Endothelial cell of umbilical vein (primary cell): ENCODE results near the gene RPS6KA6. TPM values are rescaled to one million over a fixed set of nuclear protein-coding genes. Genes with fewer than 3 reads are reported as not detected.

ENCODE experiments used
- BruUV-seq: library from RNA; stranded (reverse); fragments of 400-500 nt; replicated peaks from 2 replicates; lab custom pipeline; 2021; lab: Mats Ljungman, UMichigan
- CTCF ChIA-PET: fragments of 300-600, 350-600 bp; sonication (Branson Sonifier 250); formaldehyde crosslinking; loops from one replicate; lab custom pipeline; 2021; ENCODE audit warnings: antibody characterized with exemption, inconsistent platforms; lab: Charles Lee
- POLR2A ChIA-PET: fragments of 300-600, 350-600 bp; sonication (Branson Sonifier 250); formaldehyde crosslinking; loops from one replicate; lab custom pipeline; 2021; ENCODE audit warnings: antibody characterized with exemption, inconsistent platforms; lab: Charles Lee
- DNase-seq: peaks from one replicate; pipeline ENCODE4 v3.0.0-alpha.2; 2011; ENCODE audit warnings: low read depth, low spot score
- FAIRE-seq: peaks from 2 replicates; lab custom pipeline; 2011; peaks lifted over from hg19 to GRCh38; lab: Jason Lieb, UNC
- H2AFZ ChIP-seq: 2 replicates; pipeline ENCODE4 v1.6.0; 2012; ENCODE audit warnings: low read depth, low read length, control low read depth, inconsistent platforms
- H3K27ac ChIP-seq: 2 replicates; pipeline ENCODE4 v1.5.1; 2011; ENCODE audit warnings: low read depth, mild to moderate bottlenecking, control low read depth, low read length, moderate library complexity; ENCODE audit not compliant: insufficient read depth
- H3K27me3 ChIP-seq, 2 experiments: 2 replicates each; pipeline versions ENCODE4 v1.6.0 to v1.6.1; 2011; ENCODE audit warnings: low read length in 2 of 2, mixed read lengths in 1 of 2; ENCODE audit not compliant: control insufficient read depth in 2 of 2, insufficient read depth in 2 of 2
- H3K36me3 ChIP-seq, 2 experiments: 2 replicates in 1 of 2; 3 replicates in 1 of 2; pipeline ENCODE4 v1.5.1; 2011; ENCODE audit warnings: low read length in 2 of 2, mild to moderate bottlenecking in 1 of 2, moderate library complexity in 1 of 2; ENCODE audit not compliant: control insufficient read depth in 2 of 2, insufficient read depth in 2 of 2; ENCODE audit errors: extremely low read depth in 1 of 2
- H3K4me1 ChIP-seq: 3 replicates; pipeline ENCODE4 v1.5.1; 2011; ENCODE audit warnings: mild to moderate bottlenecking, low read length; ENCODE audit not compliant: control insufficient read depth, insufficient read depth; ENCODE audit errors: extremely low read depth
- H3K4me2 ChIP-seq: 2 replicates; pipeline ENCODE4 v1.6.1; 2011; ENCODE audit warnings: low read length, control low read depth, mixed read lengths; ENCODE audit not compliant: insufficient read depth
- H3K4me3 ChIP-seq, 3 experiments: fragments of 200-600 bp in 1 of 3; sonication (generic), shearing (Covaris generic) in 1 of 3; replicated peaks in 1 of 3; 2 replicates each; pipeline ENCODE4 v1.5.1; 2011 to 2016; ENCODE audit warnings: control low read depth in 3 of 3, low read length in 3 of 3, mild to moderate bottlenecking in 2 of 3, inconsistent platforms in 1 of 3, low read depth in 1 of 3, moderate library complexity in 1 of 3; ENCODE audit not compliant: insufficient read depth in 1 of 3
- H3K79me2 ChIP-seq: 2 replicates; pipeline ENCODE4 v1.6.0; 2012; ENCODE audit warnings: low read length, inconsistent platforms; ENCODE audit not compliant: control insufficient read depth, insufficient read depth
- H3K9ac ChIP-seq: replicated peaks from 2 replicates; pipeline ENCODE3; 2011; ENCODE audit warnings: low read length, control low read depth; ENCODE audit not compliant: insufficient read depth; ENCODE audit errors: extremely low read depth
- H3K9me1 ChIP-seq: replicated peaks from 3 replicates; pipeline ENCODE4 v1.6.0; 2011; ENCODE audit warnings: mild to moderate bottlenecking, low read length; ENCODE audit not compliant: control insufficient read depth, insufficient read depth; ENCODE audit errors: extremely low read depth
- H3K9me3 ChIP-seq: replicated peaks from 2 replicates; pipeline ENCODE4 v1.5.1; 2012; ENCODE audit warnings: low read length, inconsistent platforms; ENCODE audit not compliant: control insufficient read depth, insufficient read depth
- H4K20me1 ChIP-seq: replicated peaks from 2 replicates; pipeline ENCODE3; 2011; ENCODE audit warnings: mild to moderate bottlenecking, low read length; ENCODE audit not compliant: control insufficient read depth, insufficient read depth; ENCODE audit errors: extremely low read depth
- CTCF ChIP-seq, 2 donors: IDR thresholded peaks; 1 replicate in 1 of 2; 2 replicates in 1 of 2; pipeline ENCODE4 v1.5.1; 2011; ENCODE audit warnings: low read length in 2 of 2, mild to moderate bottlenecking in 2 of 2, moderate library complexity in 2 of 2, control low read depth in 1 of 2, inconsistent platforms in 1 of 2, low read depth in 1 of 2; ENCODE audit not compliant: insufficient read depth in 1 of 2; ENCODE audit errors: extremely low read depth in 1 of 2
- EZH2 ChIP-seq: IDR thresholded peaks from 2 replicates; pipeline ENCODE4 v1.6.1; 2012; ENCODE audit warnings: borderline replicate concordance, low read depth, mild to moderate bottlenecking, moderate library complexity, low read length, inconsistent platforms; ENCODE audit not compliant: severe bottlenecking
- FOS ChIP-seq: IDR thresholded peaks from 2 replicates; pipeline ENCODE4 v1.6.1; 2011; ENCODE audit warnings: mild to moderate bottlenecking, low read length, moderate library complexity, borderline replicate concordance; ENCODE audit not compliant: insufficient read depth
- GATA2 ChIP-seq: IDR thresholded peaks from 2 replicates; pipeline ENCODE4 v1.7.0; 2011; ENCODE audit warnings: low read depth, mild to moderate bottlenecking, moderate library complexity, mixed read lengths, low read length; ENCODE audit not compliant: insufficient read length, insufficient read depth
- JUN ChIP-seq: IDR thresholded peaks from 2 replicates; pipeline ENCODE4 v1.6.1; 2011; ENCODE audit warnings: borderline replicate concordance, low read depth; ENCODE audit not compliant: insufficient read length, insufficient read depth
- MAX ChIP-seq: IDR thresholded peaks from 2 replicates; pipeline ENCODE4 v1.6.1; 2011; ENCODE audit not compliant: insufficient read depth, insufficient read length
- MYC ChIP-seq: IDR thresholded peaks from one replicate; pipeline ENCODE4 v1.6.1; 2011; ENCODE audit warnings: mild to moderate bottlenecking, low read depth, low read length
- POLR2A ChIP-seq: IDR thresholded peaks from 2 replicates; pipeline ENCODE4 v1.6.1; 2012; ENCODE audit warnings: low read depth, mild to moderate bottlenecking, control low read depth, low read length
- POLR2AphosphoS5 ChIP-seq: IDR thresholded peaks from 2 replicates; pipeline ENCODE4 v1.6.1; 2012; ENCODE audit warnings: low read depth, mild to moderate bottlenecking, control low read depth, low read length, moderate library complexity; ENCODE audit not compliant: insufficient read depth
- dilution Hi-C: fragments of 300-500 bp; cut with MboI; formaldehyde crosslinking; loops from one replicate; pipeline ENCODE4 v1.15.0; 2019; ENCODE audit warnings: low sequenced_read_pairs; ENCODE audit not compliant: extremely low pct_ligation_motif_present
- intact Hi-C: fragments of 100-400 bp; cut with micrococcal nuclease; formaldehyde crosslinking; loops from one replicate; pipeline ENCODE4 v1.10.0; 2022
- polyA plus RNA-seq, 4 experiments: library from polyadenylated mRNA; depleted of rRNA in 3 of 4; stranded (reverse) in 3 of 4; unstranded in 1 of 4; fragments of >200 nt; gene quantifications; 2 replicates each; pipeline versions ENCODE4 v1.2.1 to v1.2.3, GENCODE V29; 2011 to 2012; ENCODE audit warnings: missing spikeins in 1 of 4
- total RNA-seq: library from RNA; stranded (reverse); gene quantifications from 2 replicates; pipeline ENCODE4 v1.2.3, GENCODE V29; 2021

RPS6KA6 gene
- total and polyA plus RNA-seq, 2 donors (not counting 3 experiments of a cell fraction or from before 2014, with no cell fraction given) = 0.23 to 0.69 TPM

DNA sequence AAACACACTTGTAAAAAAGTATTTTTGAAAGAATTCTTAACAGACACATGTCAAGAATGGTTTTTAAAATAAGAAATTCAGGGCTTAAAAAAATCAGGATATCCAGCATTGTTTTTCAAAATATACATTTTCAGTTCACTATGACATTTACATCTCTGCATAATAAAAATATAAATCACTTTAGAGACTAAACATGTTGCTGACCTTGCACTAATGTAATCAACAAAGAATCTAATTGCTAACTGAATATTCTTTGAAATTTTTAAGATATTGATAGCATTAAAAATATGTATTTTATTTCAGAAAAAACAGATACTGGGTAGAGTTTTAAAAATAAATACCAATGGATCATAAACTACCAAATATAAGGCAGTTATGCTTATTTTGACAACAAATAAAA lies 26.4 kb downstream of the RPS6KA6 start:
- intact Hi-C loops = no loop called here
- ChIA-PET POLR2A (no interaction called here), CTCF (no interaction called here)
- dilution Hi-C loops = no loop called here
- Histone ChIP-seq H3K27ac (no peak overlapping the region), H3K9me3 (no peaks in the 10 kb centered on the region), H4K20me1 (no peaks in the 10 kb centered on the region), H3K36me3 (no peaks in the 10 kb centered on the region), H2AFZ (no peak overlapping the region), H3K27me3 (no peaks in the 10 kb centered on the region), H3K9me1 (no peaks in the 10 kb centered on the region), H3K4me3 (no peak overlapping the region), H3K9ac (no peak overlapping the region), H3K4me2 (no peak overlapping the region), H3K79me2 (no peaks in the 10 kb centered on the region), H3K4me1 (no peaks in the 10 kb centered on the region)
- FAIRE-seq = no peak
- TF ChIP-seq MAX = no peak
- no peak for TF ChIP-seq POLR2A
- TF ChIP-seq MYC = no peak
- no peak for TF ChIP-seq CTCF (IDR thresholded peaks at IDR 0.05; ENCODE audit: extremely low read depth in 1 of 2, insufficient read depth in 1 of 2, low read depth in 1 of 2, low read length in 2 of 2)
- TF ChIP-seq GATA2 = no peak
- no peak for TF ChIP-seq POLR2AphosphoS5
- no peak for TF ChIP-seq EZH2
- TF ChIP-seq JUN = no peak
- no peak for TF ChIP-seq FOS
- DNase-seq = no peak
- no TSS peak for BruUV-seq
